ENCODE results near the gene CDRT15. TPM values are rescaled to one million over a fixed set of nuclear protein-coding genes. Genes with fewer than 3 reads are reported as not detected.

The CDRT15 gene
- total and polyA plus RNA-seq, 2 experiments from 2014 or later = 0.40 TPM; not detected in 1

DNA sequence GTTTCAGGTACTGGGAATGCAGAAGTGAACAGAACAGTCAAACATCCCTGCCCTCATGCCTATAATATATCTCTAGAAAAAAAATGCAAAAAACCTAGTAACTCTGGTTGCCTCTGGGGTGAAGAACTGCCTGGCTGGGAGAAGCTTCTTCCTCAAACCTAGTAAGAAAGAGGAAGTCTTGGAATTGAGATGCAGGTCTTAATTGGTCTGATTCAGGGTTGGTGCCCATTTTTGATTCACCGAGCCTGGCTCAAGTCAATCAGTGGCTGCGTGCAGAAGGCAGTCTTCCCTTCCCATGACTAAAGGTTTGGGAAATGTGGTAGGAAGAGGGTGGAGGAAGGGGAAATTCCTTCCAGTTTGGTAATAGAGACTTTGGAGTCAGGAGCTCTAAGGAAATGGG, 22.4 kb downstream of the CDRT15 start (continued):
- TF ChIP-seq, protein P1, sequence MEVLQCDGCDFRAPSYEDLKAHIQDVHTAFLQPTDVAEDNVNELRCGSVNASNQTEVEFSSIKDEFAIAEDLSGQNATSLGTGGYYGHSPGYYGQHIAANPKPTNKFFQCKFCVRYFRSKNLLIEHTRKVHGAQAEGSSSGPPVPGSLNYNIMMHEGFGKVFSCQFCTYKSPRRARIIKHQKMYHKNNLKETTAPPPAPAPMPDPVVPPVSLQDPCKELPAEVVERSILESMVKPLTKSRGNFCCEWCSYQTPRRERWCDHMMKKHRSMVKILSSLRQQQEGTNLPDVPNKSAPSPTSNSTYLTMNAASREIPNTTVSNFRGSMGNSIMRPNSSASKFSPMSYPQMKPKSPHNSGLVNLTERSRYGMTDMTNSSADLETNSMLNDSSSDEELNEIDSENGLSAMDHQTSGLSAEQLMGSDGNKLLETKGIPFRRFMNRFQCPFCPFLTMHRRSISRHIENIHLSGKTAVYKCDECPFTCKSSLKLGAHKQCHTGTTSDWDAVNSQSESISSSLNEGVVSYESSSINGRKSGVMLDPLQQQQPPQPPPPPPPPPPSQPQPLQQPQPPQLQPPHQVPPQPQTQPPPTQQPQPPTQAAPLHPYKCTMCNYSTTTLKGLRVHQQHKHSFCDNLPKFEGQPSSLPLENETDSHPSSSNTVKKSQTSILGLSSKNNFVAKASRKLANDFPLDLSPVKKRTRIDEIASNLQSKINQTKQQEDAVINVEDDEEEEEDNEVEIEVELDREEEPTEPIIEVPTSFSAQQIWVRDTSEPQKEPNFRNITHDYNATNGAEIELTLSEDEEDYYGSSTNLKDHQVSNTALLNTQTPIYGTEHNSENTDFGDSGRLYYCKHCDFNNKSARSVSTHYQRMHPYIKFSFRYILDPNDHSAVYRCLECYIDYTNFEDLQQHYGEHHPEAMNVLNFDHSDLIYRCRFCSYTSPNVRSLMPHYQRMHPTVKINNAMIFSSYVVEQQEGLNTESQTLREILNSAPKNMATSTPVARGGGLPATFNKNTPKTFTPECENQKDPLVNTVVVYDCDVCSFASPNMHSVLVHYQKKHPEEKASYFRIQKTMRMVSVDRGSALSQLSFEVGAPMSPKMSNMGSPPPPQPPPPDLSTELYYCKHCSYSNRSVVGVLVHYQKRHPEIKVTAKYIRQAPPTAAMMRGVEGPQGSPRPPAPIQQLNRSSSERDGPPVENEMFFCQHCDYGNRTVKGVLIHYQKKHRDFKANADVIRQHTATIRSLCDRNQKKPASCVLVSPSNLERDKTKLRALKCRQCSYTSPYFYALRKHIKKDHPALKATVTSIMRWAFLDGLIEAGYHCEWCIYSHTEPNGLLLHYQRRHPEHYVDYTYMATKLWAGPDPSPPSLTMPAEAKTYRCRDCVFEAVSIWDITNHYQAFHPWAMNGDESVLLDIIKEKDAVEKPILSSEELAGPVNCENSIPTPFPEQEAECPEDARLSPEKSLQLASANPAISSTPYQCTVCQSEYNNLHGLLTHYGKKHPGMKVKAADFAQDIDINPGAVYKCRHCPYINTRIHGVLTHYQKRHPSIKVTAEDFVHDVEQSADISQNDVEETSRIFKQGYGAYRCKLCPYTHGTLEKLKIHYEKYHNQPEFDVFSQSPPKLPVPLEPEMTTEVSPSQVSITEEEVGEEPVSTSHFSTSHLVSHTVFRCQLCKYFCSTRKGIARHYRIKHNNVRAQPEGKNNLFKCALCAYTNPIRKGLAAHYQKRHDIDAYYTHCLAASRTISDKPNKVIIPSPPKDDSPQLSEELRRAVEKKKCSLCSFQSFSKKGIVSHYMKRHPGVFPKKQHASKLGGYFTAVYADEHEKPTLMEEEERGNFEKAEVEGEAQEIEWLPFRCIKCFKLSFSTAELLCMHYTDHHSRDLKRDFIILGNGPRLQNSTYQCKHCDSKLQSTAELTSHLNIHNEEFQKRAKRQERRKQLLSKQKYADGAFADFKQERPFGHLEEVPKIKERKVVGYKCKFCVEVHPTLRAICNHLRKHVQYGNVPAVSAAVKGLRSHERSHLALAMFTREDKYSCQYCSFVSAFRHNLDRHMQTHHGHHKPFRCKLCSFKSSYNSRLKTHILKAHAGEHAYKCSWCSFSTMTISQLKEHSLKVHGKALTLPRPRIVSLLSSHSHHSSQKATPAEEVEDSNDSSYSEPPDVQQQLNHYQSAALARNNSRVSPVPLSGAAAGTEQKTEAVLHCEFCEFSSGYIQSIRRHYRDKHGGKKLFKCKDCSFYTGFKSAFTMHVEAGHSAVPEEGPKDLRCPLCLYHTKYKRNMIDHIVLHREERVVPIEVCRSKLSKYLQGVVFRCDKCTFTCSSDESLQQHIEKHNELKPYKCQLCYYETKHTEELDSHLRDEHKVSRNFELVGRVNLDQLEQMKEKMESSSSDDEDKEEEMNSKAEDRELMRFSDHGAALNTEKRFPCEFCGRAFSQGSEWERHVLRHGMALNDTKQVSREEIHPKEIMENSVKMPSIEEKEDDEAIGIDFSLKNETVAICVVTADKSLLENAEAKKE (CRISPR knock-in tag; IDR thresholded peaks at IDR 0.05) = no peak
- no peak for TF ChIP-seq ZNF114 (CRISPR knock-in tag; IDR thresholded peaks at IDR 0.05)

DNA sequence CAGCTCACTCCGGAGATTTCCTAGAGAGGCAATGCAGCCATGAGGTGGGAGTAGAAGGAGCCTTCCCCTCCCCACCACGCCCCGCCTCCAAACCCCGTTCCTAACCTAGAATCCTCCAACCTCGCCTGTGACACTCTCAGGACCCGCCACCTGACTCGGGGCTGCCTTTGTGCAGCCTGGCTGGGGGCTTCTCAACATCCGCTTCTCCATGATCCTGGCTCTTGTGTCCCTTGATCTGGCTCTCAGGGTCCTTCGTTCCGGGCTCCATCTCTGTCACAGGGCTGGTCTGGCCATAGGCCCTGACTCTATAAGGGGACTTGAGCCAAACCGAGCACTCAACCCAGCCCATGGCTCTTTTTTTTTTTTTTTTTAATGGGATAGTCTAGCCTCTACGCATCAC, 24.3 kb downstream of the CDRT15 start:
- H4K20me1 ChIP-seq (replicated peaks; ENCODE audit: insufficient read depth) = no peaks in the 10 kb centered on the region
- peaks cover 5% of the 10 kb centered on the region for H3K27me3 Mint-ChIP-seq (ENCODE audit: insufficient read depth, low read depth, poor library complexity)
- no peaks in the 10 kb centered on the region for H3K4me1 ChIP-seq (ENCODE audit: insufficient read depth)
- H3K9me2 ChIP-seq (ENCODE audit: insufficient read depth) = no peaks in the 10 kb centered on the region
- no peaks in the 10 kb centered on the region; the same call in 1 of the 2 replicates for H3K36me3 ChIP-seq (ENCODE audit: insufficient read depth)
- no peaks in the 10 kb centered on the region for H3K27me3 ChIP-seq (ENCODE audit: insufficient read depth)
- no peak overlapping the region for H2AFZ ChIP-seq
- DNase-seq (ENCODE audit: low spot score) (no peak), ATAC-seq (no peak)
- H3K9me3 Mint-ChIP-seq = peaks cover 31% of the 10 kb centered on the region
- H3K4me2 ChIP-seq = no peak overlapping the region
- no peak overlapping the region for H3K4me3 ChIP-seq
- H3K27ac ChIP-seq (ENCODE audit: low read depth) = no peak overlapping the region
- no peaks in the 10 kb centered on the region for H3K79me2 ChIP-seq (replicated peaks; ENCODE audit: insufficient read depth)
- TF ChIP-seq, protein P2, sequence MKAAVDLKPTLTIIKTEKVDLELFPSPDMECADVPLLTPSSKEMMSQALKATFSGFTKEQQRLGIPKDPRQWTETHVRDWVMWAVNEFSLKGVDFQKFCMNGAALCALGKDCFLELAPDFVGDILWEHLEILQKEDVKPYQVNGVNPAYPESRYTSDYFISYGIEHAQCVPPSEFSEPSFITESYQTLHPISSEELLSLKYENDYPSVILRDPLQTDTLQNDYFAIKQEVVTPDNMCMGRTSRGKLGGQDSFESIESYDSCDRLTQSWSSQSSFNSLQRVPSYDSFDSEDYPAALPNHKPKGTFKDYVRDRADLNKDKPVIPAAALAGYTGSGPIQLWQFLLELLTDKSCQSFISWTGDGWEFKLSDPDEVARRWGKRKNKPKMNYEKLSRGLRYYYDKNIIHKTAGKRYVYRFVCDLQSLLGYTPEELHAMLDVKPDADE (IDR thresholded peaks at IDR 0.05) = no peak
- TF ChIP-seq CREB1 (CRISPR knock-in tag; IDR thresholded peaks at IDR 0.05; ENCODE audit: low read depth) (no peak), EZH2 (IDR thresholded peaks at IDR 0.05; ENCODE audit: low read depth, unreplicated experiment) (no peak), STAT1 (IDR thresholded peaks at IDR 0.05; ENCODE audit: unreplicated experiment) (no peak), EZH2phosphoT487 (IDR thresholded peaks at IDR 0.05; ENCODE audit: unreplicated experiment) (no peak), ZNF331 (CRISPR knock-in tag; IDR thresholded peaks at IDR 0.05; ENCODE audit: low read depth) (no peak)
- TF ChIP-seq, protein P3, sequence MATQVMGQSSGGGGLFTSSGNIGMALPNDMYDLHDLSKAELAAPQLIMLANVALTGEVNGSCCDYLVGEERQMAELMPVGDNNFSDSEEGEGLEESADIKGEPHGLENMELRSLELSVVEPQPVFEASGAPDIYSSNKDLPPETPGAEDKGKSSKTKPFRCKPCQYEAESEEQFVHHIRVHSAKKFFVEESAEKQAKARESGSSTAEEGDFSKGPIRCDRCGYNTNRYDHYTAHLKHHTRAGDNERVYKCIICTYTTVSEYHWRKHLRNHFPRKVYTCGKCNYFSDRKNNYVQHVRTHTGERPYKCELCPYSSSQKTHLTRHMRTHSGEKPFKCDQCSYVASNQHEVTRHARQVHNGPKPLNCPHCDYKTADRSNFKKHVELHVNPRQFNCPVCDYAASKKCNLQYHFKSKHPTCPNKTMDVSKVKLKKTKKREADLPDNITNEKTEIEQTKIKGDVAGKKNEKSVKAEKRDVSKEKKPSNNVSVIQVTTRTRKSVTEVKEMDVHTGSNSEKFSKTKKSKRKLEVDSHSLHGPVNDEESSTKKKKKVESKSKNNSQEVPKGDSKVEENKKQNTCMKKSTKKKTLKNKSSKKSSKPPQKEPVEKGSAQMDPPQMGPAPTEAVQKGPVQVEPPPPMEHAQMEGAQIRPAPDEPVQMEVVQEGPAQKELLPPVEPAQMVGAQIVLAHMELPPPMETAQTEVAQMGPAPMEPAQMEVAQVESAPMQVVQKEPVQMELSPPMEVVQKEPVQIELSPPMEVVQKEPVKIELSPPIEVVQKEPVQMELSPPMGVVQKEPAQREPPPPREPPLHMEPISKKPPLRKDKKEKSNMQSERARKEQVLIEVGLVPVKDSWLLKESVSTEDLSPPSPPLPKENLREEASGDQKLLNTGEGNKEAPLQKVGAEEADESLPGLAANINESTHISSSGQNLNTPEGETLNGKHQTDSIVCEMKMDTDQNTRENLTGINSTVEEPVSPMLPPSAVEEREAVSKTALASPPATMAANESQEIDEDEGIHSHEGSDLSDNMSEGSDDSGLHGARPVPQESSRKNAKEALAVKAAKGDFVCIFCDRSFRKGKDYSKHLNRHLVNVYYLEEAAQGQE (IDR thresholded peaks at IDR 0.05; ENCODE audit: unreplicated experiment) = no peak
- TF ChIP-seq, protein P4, sequence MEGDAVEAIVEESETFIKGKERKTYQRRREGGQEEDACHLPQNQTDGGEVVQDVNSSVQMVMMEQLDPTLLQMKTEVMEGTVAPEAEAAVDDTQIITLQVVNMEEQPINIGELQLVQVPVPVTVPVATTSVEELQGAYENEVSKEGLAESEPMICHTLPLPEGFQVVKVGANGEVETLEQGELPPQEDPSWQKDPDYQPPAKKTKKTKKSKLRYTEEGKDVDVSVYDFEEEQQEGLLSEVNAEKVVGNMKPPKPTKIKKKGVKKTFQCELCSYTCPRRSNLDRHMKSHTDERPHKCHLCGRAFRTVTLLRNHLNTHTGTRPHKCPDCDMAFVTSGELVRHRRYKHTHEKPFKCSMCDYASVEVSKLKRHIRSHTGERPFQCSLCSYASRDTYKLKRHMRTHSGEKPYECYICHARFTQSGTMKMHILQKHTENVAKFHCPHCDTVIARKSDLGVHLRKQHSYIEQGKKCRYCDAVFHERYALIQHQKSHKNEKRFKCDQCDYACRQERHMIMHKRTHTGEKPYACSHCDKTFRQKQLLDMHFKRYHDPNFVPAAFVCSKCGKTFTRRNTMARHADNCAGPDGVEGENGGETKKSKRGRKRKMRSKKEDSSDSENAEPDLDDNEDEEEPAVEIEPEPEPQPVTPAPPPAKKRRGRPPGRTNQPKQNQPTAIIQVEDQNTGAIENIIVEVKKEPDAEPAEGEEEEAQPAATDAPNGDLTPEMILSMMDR (conservative IDR thresholded peaks at IDR 0.05; ENCODE audit: low read depth in 2 of 2) = no peak
- H3K27ac Mint-ChIP-seq = no peak overlapping the region
- no peak overlapping the region for H3K4me3 Mint-ChIP-seq
- H3K36me3 Mint-ChIP-seq (ENCODE audit: low read depth) = peaks cover 50% of the 10 kb centered on the region
- no peaks in the 10 kb centered on the region for H3F3A ChIP-seq (replicated peaks; ENCODE audit: low read depth)
- no peaks in the 10 kb centered on the region; the same call in 2 of the 3 replicates for H3K4me1 Mint-ChIP-seq

Measured in GM23338 (cell line).